ENCODE measurements around the gene AKR7A2. TPM values are rescaled to one million over a fixed set of nuclear protein-coding genes. Genes with fewer than 3 reads are reported as not detected.
A peak's percentile ranks its signal among the peaks of the same experiment; 100 is the strongest.
"Not testable (repeated sequence)": the region's sequence is repeated elsewhere in the genome, so short reads cannot be mapped to it uniquely, and the experiment has no call there.

Gene AKR7A2
- total and polyA plus RNA-seq, 7 experiments from 2014 or later: 15.7 to 115 (median 26.3) TPM

DNA sequence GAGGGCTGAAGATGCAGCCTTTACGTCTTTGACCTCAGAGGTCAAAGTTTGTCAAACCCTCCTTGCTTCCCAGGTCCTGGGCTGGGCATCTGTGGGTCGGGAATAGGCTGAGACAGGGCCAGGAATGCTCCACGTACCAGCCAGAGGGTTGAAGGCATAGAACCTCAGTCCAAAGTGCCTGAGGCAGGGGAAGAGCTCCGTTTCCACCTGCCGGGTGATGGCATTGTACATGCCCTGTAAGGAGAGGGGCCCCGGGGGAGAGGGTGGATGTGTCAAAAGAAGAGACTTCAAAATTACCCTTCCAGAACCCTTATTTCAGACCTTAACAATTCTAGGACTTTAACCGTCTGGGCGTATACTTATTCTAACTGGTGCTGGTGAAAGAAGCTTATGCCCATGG lies 27.1 kb downstream of the AKR7A2 start:
- ChIA-PET POLR2A (no interaction called here), CTCF (no interaction called here)
- H3K36me3 Mint-ChIP-seq: peaks cover 0 to 8% (median 4%) of the 10 kb centered on the region in 5 donors
- DNase-seq (no peak), ATAC-seq (no peak)
- no peak overlapping the region for H3K4me3 Mint-ChIP-seq
- peaks cover 7 to 15% (median 10%) of the 10 kb centered on the region in 5 donors for H3K27me3 Mint-ChIP-seq
- Histone ChIP-seq H3K4me3 (ENCODE audit: low read length) (no peak overlapping the region), H3K27ac (ENCODE audit: low read depth, low read length) (no peak overlapping the region), H3K36me3 (ENCODE audit: control insufficient read depth in 2 of 3, insufficient read depth in 3 of 3, low read length in 3 of 3) (no peaks in the 10 kb centered on the region), H3K27me3 (ENCODE audit: control insufficient read depth in 2 of 2, insufficient read depth in 2 of 2, low read length in 2 of 2) (no peaks in the 10 kb centered on the region), H3K9me3 (ENCODE audit: control insufficient read depth in 2 of 3, low read length in 3 of 3) (no peaks in the 10 kb centered on the region), H3K4me1 (ENCODE audit: control insufficient read depth in 2 of 2, insufficient read depth in 2 of 2, low read length in 2 of 2) (peaks cover 3 to 7% of the 10 kb centered on the region in 2 donors)
- peaks cover 0 to 3% (median 0%) of the 10 kb centered on the region in 11 donors for H3K9me3 Mint-ChIP-seq
- H3K27ac Mint-ChIP-seq: no peak overlapping the region
- peaks cover 0 to 11% (median 9%) of the 10 kb centered on the region in 7 donors for H3K4me1 Mint-ChIP-seq
- intact Hi-C loops (cut with micrococcal nuclease): no loop called here

GRCh38 chr1:19283891-19284290 lies 28.1 kb downstream of the AKR7A2 start:
- Histone ChIP-seq H3K27me3 (ENCODE audit: control insufficient read depth in 2 of 2, insufficient read depth in 2 of 2, low read length in 2 of 2) (no peaks in the 10 kb centered on the region), H3K4me1 (ENCODE audit: control insufficient read depth in 2 of 2, insufficient read depth in 2 of 2, low read length in 2 of 2) (peaks cover under 1 to 2% of the 10 kb centered on the region in 2 donors), H3K27ac (ENCODE audit: low read depth, low read length) (no peak overlapping the region), H3K36me3 (ENCODE audit: control insufficient read depth in 2 of 3, insufficient read depth in 3 of 3, low read length in 3 of 3) (no peaks in the 10 kb centered on the region), H3K9me3 (ENCODE audit: control insufficient read depth in 2 of 3, low read length in 3 of 3) (no peaks in the 10 kb centered on the region), H3K4me3 (ENCODE audit: low read length) (no peak overlapping the region)
- DNase-seq (no peak), ATAC-seq (no peak)
- no peak overlapping the region for H3K4me3 Mint-ChIP-seq
- H3K27ac Mint-ChIP-seq: no peak overlapping the region
- peaks cover 0 to 6% (median 4%) of the 10 kb centered on the region in 5 donors for H3K27me3 Mint-ChIP-seq
- peaks cover 0 to 7% (median 4%) of the 10 kb centered on the region in 7 donors for H3K4me1 Mint-ChIP-seq
- H3K9me3 Mint-ChIP-seq: peaks cover 0 to 6% (median 0%) of the 10 kb centered on the region in 11 donors
- POLR2A ChIA-PET: no interaction called here
- intact Hi-C loops (cut with micrococcal nuclease): no loop called here
- peaks cover 0 to 5% (median 0%) of the 10 kb centered on the region in 5 donors for H3K36me3 Mint-ChIP-seq
- CTCF ChIA-PET: no interaction called here

- Mint-ChIP-seq H3K27ac (no peak overlapping the region), H3K9me3 (peaks cover 0 to 22% (median 6%) of the 10 kb centered on the region in 11 donors), H3K4me3 (no peak overlapping the region), H3K4me1 (peaks cover 0 to 5% (median 2%) of the 10 kb centered on the region in 7 donors), H3K27me3 (peaks cover 17 to 23% (median 20%) of the 10 kb centered on the region in 5 donors), H3K36me3 (peaks cover 4 to 16% (median 5%) of the 10 kb centered on the region in 5 donors)
- intact Hi-C loops (cut with micrococcal nuclease): no loop called here
- Histone ChIP-seq H3K4me1 (ENCODE audit: control insufficient read depth in 2 of 2, insufficient read depth in 2 of 2, low read length in 2 of 2) (no peaks in the 10 kb centered on the region), H3K27ac (ENCODE audit: low read depth, low read length) (no peak overlapping the region), H3K27me3 (ENCODE audit: control insufficient read depth in 2 of 2, insufficient read depth in 2 of 2, low read length in 2 of 2) (no peaks in the 10 kb centered on the region), H3K36me3 (ENCODE audit: control insufficient read depth in 2 of 3, insufficient read depth in 3 of 3, low read length in 3 of 3) (no peaks in the 10 kb centered on the region), H3K4me3 (ENCODE audit: low read length) (no peak overlapping the region), H3K9me3 (ENCODE audit: control insufficient read depth in 2 of 3, low read length in 3 of 3) (no peaks in the 10 kb centered on the region)
- DNase-seq (no peak), ATAC-seq (no peak)
- ChIA-PET POLR2A (interaction anchor here (0.6 kb wide), 1 partner anchor 239 kb away, joined by 3 read pairs; no protein-coding TSS in a partner anchor), CTCF (no interaction called here)
These were observed 37.3 kb downstream of the AKR7A2 start for GRCh38 chr1:19274636-19275035.

DNA sequence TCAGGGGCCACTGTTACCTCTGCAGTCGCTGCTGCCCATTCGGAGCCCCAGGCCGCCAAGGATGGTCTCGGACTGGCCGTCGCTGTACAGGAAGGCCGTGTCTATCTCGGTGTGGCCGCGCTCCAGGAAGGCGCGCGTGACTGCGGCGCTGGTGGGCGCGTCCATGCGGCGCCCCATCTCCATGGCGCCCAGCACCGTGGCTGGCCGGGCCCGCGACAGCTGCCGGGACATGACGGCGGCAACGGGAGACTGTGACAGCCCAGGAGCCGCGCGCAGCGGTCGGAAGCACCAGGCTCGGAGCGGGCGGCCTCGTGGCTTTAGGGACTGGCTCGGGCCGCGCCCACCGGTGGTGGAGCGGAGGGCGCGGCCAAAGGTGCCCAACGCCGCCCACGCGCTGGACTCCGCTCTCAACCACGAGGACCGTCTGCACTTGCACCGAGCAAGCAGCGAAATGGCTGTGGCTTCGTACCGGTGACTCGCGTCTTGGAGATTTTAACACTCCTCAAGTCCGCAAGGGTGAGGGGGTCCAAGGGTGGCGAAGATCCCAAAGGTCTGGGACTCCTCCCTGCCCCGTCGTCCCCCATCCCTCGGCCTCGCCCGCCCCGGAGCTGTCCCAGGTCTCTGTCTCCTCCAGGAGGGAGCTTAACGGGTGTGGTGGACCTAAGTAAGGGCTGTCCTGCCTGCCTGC lies 38.0 kb downstream of the AKR7A2 start:
- H3K27ac ChIP-seq (ENCODE audit: low read depth, low read length); H3K4me1 ChIP-seq (ENCODE audit: control insufficient read depth in 2 of 2, insufficient read depth in 2 of 2, low read length in 2 of 2); H3K27ac Mint-ChIP-seq; intact Hi-C loops (cut with micrococcal nuclease); H3K36me3 ChIP-seq (ENCODE audit: control insufficient read depth in 2 of 3, insufficient read depth in 3 of 3, low read length in 3 of 3); H3K4me1 Mint-ChIP-seq; H3K27me3 ChIP-seq (ENCODE audit: control insufficient read depth in 2 of 2, insufficient read depth in 2 of 2, low read length in 2 of 2); DNase-seq; H3K4me3 ChIP-seq (ENCODE audit: low read length); CTCF ChIA-PET; H3K9me3 ChIP-seq (ENCODE audit: control insufficient read depth in 2 of 3, low read length in 3 of 3): not testable (repeated sequence)
- POLR2A ChIA-PET: interaction anchor here (1.1 kb wide), 1 partner anchor 31 kb away, joined by 3 read pairs; no protein-coding TSS in a partner anchor
- Mint-ChIP-seq H3K9me3 (peaks cover 0 to 21% (median 6%) of the 10 kb centered on the region in 11 donors), H3K4me3 (peak overlapping the region in 1 of 10 donors; percentile 13), H3K27me3 (peaks cover 17 to 23% (median 20%) of the 10 kb centered on the region in 5 donors), H3K36me3 (peaks cover 4 to 12% (median 5%) of the 10 kb centered on the region in 5 donors)
- ATAC-seq: peak; percentile 47

DNA sequence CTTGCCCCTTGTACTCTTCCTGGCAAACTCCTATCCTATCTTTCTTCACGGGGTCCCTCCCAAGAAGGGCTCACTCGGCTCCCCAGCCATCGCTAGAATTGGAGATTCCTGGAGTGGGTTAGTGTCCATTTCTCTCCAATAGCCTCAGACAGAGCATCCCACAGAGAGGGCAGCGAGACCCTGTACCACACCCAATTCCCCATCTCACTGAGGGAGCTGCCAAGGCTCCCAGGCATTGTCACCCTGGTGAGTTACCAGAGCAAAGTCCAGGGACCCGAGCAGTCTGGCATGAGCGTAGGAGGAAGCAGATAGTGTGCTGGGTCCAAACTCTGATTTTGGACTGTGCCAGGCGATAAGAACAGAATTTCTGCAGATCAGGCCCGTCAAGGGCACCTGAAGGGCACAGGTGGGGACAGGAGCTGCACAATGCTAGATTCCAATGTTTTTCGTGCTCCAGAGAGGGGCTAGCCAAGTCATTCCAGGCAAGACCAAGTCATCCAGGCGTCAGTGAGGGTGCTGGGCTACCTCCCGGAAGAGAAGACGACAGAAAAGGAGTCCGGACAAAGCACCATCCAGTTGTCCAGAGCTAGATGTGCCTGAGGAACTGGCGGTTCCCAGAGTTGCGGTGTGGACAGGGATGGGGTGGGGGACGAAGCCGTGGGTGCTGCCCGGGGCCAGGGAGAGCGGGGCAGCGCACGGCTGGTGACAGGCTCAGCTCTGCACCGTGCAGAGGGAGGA lies 38.7 kb downstream of the AKR7A2 start:
- Histone ChIP-seq H3K9me3 (ENCODE audit: control insufficient read depth in 2 of 3, low read length in 3 of 3) (no peaks in the 10 kb centered on the region), H3K4me1 (ENCODE audit: control insufficient read depth in 2 of 2, insufficient read depth in 2 of 2, low read length in 2 of 2) (no peaks in the 10 kb centered on the region), H3K36me3 (ENCODE audit: control insufficient read depth in 2 of 3, insufficient read depth in 3 of 3, low read length in 3 of 3) (no peaks in the 10 kb centered on the region), H3K27ac (ENCODE audit: low read depth, low read length) (no peak overlapping the region), H3K27me3 (ENCODE audit: control insufficient read depth in 2 of 2, insufficient read depth in 2 of 2, low read length in 2 of 2) (no peaks in the 10 kb centered on the region), H3K4me3 (ENCODE audit: low read length) (no peak overlapping the region)
- POLR2A ChIA-PET: interaction anchor here (0.6 to 1.1 kb wide), 2 partner anchors 30 to 535 kb away, joined by 3 read pairs; no protein-coding TSS in a partner anchor
- ATAC-seq: no peak
- DNase-seq: no peak
- H3K27me3 Mint-ChIP-seq: peaks cover 17 to 23% (median 20%) of the 10 kb centered on the region in 5 donors
- peak overlapping the region in 1 of 9 donors; percentile 26 for H3K27ac Mint-ChIP-seq
- H3K4me3 Mint-ChIP-seq: peak overlapping the region in 4 of 10 donors; percentile 10 to 46 (median 18)
- H3K36me3 Mint-ChIP-seq: peaks cover 4 to 12% (median 5%) of the 10 kb centered on the region in 5 donors
- CTCF ChIA-PET: no interaction called here
- intact Hi-C loops (cut with micrococcal nuclease): no loop called here
- peaks cover 0 to 21% (median 6%) of the 10 kb centered on the region in 11 donors for H3K9me3 Mint-ChIP-seq
- peaks cover 0 to 5% (median 2%) of the 10 kb centered on the region in 7 donors for H3K4me1 Mint-ChIP-seq

- Mint-ChIP-seq H3K9me3 (peaks cover 0 to 19% (median 6%) of the 10 kb centered on the region in 11 donors), H3K4me1 (peaks cover 0 to 5% (median 2%) of the 10 kb centered on the region in 7 donors), H3K27ac (no peak overlapping the region), H3K4me3 (no peak overlapping the region), H3K36me3 (peaks cover 4 to 12% (median 5%) of the 10 kb centered on the region in 5 donors), H3K27me3 (peaks cover 17 to 23% (median 20%) of the 10 kb centered on the region in 5 donors)
- DNase-seq (no peak), ATAC-seq (no peak)
- no peak overlapping the region for H3K4me3 ChIP-seq (ENCODE audit: low read length)
- H3K36me3 ChIP-seq (ENCODE audit: control insufficient read depth in 2 of 3, insufficient read depth in 3 of 3, low read length in 3 of 3): no peaks in the 10 kb centered on the region
- H3K4me1 ChIP-seq (ENCODE audit: control insufficient read depth in 2 of 2, insufficient read depth in 2 of 2, low read length in 2 of 2): no peaks in the 10 kb centered on the region
- no peak overlapping the region for H3K27ac ChIP-seq (ENCODE audit: low read depth, low read length)
- CTCF ChIA-PET: interaction anchor here (0.6 kb wide), 1 partner anchor 17 kb away, joined by 3 read pairs; no protein-coding TSS in a partner anchor
- POLR2A ChIA-PET: no interaction called here
- intact Hi-C loops (cut with micrococcal nuclease): no loop called here
- H3K9me3 ChIP-seq (ENCODE audit: control insufficient read depth in 2 of 3, low read length in 3 of 3): no peaks in the 10 kb centered on the region
- no peaks in the 10 kb centered on the region for H3K27me3 ChIP-seq (ENCODE audit: control insufficient read depth in 2 of 2, insufficient read depth in 2 of 2, low read length in 2 of 2)
These were observed 39.9 kb downstream of the AKR7A2 start for GRCh38 chr1:19272064-19272463.
